Panc1 (cell line): ENCODE measurements around the gene C5AR2. TPM values are rescaled to one million over a fixed set of nuclear protein-coding genes. Genes with fewer than 3 reads are reported as not detected.

Experiments used
- ATAC-seq: fragments of 200-7000 bp; cut with Tn5 transposase; 2 replicates; pipeline ENCODE4 v1.9.1; 2020; ENCODE audit warnings: mild to moderate bottlenecking, moderate library complexity
- BruUV-seq: library from RNA; stranded (reverse); fragments of 400-500 nt; replicated peaks from 2 replicates; lab custom pipeline; 2021; lab: Mats Ljungman, UMichigan
- CTCF ChIA-PET: fragments of 300-600 bp; sonication (Branson Sonifier 250); formaldehyde crosslinking; loops from one replicate; lab custom pipeline; 2022; ENCODE audit warnings: antibody characterized with exemption; lab: Charles Lee
- POLR2A ChIA-PET: fragments of 300-600 bp; sonication (Branson Sonifier 250); formaldehyde crosslinking; loops from one replicate; lab custom pipeline; 2022; ENCODE audit warnings: antibody characterized with exemption; lab: Charles Lee
- DNase-seq: peaks from one replicate; pipeline ENCODE4 v3.0.0-alpha.2; 2010; ENCODE audit warnings: low read depth, low spot score
- H3K27ac ChIP-seq: 2 replicates; pipeline ENCODE4 v1.5.1; 2011; ENCODE audit warnings: mild to moderate bottlenecking, low read length, inconsistent platforms
- H3K27me3 ChIP-seq: fragments of 200-500 bp; sonication (Bioruptor generic); 2 replicates; pipeline ENCODE4 v1.6.0; 2014; ENCODE audit warnings: low read length, inconsistent platforms; ENCODE audit not compliant: control insufficient read depth, insufficient read depth
- H3K36me3 ChIP-seq: fragments of 200-500 bp; sonication (Bioruptor generic); 2 replicates; pipeline ENCODE4 v1.5.1; 2014; ENCODE audit warnings: inconsistent platforms, mild to moderate bottlenecking, low read length, moderate library complexity; ENCODE audit not compliant: control insufficient read depth, insufficient read depth
- H3K4me1 ChIP-seq: 2 replicates; pipeline ENCODE4 v1.5.1; 2011; ENCODE audit warnings: inconsistent platforms, mild to moderate bottlenecking, low read length, moderate library complexity; ENCODE audit not compliant: control insufficient read depth, insufficient read depth
- H3K4me3 ChIP-seq, 2 experiments: 2 replicates each; pipeline ENCODE4 v1.5.1; 2011 to 2012; ENCODE audit warnings: low read depth in 2 of 2, low read length in 2 of 2, mild to moderate bottlenecking in 2 of 2, inconsistent platforms in 1 of 2, moderate library complexity in 1 of 2
- H3K9me3 ChIP-seq: fragments of 200-500 bp; sonication (Bioruptor generic); 2 replicates; pipeline ENCODE4 v1.5.1; 2014; ENCODE audit warnings: low read depth, mild to moderate bottlenecking, inconsistent platforms, low read length, moderate library complexity; ENCODE audit not compliant: control insufficient read depth, insufficient read depth
- POLR2AphosphoS5 ChIP-seq: IDR thresholded peaks from 2 replicates; pipeline ENCODE4 v1.6.1; 2012; ENCODE audit warnings: mild to moderate bottlenecking, low read depth, low read length, moderate library complexity
- SIN3A ChIP-seq: IDR thresholded peaks from 2 replicates; pipeline ENCODE4 v1.6.1; 2012; ENCODE audit warnings: low read depth, mild to moderate bottlenecking, low read length, moderate library complexity, borderline replicate concordance; ENCODE audit not compliant: insufficient read depth
- TCF7L2 ChIP-seq: IDR thresholded peaks from 2 replicates; pipeline ENCODE4 v1.6.1; 2011; ENCODE audit warnings: mild to moderate bottlenecking, low read depth, low read length, inconsistent platforms
- in situ Hi-C: cut with HindIII; loops from 2 replicates; pipeline ENCODE4 v1.10.0; 2016; ENCODE audit warnings: low sequenced_read_pairs, low pct_unique_long_range_greater_than_20kb
- intact Hi-C: fragments of 100-400 bp; cut with micrococcal nuclease; formaldehyde crosslinking; loops from one replicate; pipeline ENCODE4 v1.10.0; 2022; ENCODE audit not compliant: unreplicated experiment
- total RNA-seq: library from RNA; stranded (reverse); gene quantifications from one replicate; pipeline ENCODE4 v1.2.1, GENCODE V29; 2021; ENCODE audit not compliant: unreplicated experiment
- TF ChIP-seq, protein P1 (sequence below): fragments of 450-650 bp; IDR thresholded peaks from 2 replicates; pipeline ENCODE4 v1.5.1; 2017; ENCODE audit warnings: mild to moderate bottlenecking
- TF ChIP-seq, protein P2 (sequence below), 2 experiments: IDR thresholded peaks; 2 replicates each; pipeline ENCODE4 v1.6.1; 2011 to 2012; ENCODE audit warnings: low read depth in 2 of 2, control low read depth in 1 of 2, low read length in 1 of 2, mild to moderate bottlenecking in 1 of 2, moderate library complexity in 1 of 2; ENCODE audit not compliant: insufficient read depth in 1 of 2

Gene C5AR2
- total RNA-seq, 1 experiment from 2014 or later = 0.03 TPM

DNA sequence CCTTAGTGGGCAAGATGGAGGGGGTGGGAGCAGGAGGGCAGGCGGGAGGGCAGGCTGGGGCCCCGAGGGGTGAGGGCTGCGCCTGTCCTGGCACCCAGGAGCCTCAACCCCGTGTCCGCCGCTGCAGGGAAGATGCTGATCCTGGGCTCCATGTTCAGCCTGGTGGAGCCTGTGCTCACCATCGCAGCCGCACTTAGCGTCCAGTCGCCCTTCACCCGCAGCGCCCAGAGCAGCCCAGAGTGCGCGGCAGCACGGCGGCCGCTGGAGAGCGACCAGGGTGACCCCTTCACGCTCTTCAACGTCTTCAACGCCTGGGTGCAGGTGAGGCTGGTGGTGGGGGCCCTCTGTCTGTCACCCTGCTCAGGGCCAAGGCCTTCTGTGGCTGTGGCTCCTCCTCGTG is 40.6 kb downstream of the C5AR2 start:
- ChIA-PET CTCF (no interaction called here), POLR2A (no interaction called here)
- no peak overlapping the region for H3K27ac ChIP-seq
- H3K9me3 ChIP-seq = no peaks in the 10 kb centered on the region
- H3K4me3 ChIP-seq = no peak overlapping the region
- TF ChIP-seq POLR2AphosphoS5 (no peak), TCF7L2 (no peak), SIN3A (no peak)
- TF ChIP-seq, protein P1, sequence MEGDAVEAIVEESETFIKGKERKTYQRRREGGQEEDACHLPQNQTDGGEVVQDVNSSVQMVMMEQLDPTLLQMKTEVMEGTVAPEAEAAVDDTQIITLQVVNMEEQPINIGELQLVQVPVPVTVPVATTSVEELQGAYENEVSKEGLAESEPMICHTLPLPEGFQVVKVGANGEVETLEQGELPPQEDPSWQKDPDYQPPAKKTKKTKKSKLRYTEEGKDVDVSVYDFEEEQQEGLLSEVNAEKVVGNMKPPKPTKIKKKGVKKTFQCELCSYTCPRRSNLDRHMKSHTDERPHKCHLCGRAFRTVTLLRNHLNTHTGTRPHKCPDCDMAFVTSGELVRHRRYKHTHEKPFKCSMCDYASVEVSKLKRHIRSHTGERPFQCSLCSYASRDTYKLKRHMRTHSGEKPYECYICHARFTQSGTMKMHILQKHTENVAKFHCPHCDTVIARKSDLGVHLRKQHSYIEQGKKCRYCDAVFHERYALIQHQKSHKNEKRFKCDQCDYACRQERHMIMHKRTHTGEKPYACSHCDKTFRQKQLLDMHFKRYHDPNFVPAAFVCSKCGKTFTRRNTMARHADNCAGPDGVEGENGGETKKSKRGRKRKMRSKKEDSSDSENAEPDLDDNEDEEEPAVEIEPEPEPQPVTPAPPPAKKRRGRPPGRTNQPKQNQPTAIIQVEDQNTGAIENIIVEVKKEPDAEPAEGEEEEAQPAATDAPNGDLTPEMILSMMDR = no peak
- TF ChIP-seq, protein P2, sequence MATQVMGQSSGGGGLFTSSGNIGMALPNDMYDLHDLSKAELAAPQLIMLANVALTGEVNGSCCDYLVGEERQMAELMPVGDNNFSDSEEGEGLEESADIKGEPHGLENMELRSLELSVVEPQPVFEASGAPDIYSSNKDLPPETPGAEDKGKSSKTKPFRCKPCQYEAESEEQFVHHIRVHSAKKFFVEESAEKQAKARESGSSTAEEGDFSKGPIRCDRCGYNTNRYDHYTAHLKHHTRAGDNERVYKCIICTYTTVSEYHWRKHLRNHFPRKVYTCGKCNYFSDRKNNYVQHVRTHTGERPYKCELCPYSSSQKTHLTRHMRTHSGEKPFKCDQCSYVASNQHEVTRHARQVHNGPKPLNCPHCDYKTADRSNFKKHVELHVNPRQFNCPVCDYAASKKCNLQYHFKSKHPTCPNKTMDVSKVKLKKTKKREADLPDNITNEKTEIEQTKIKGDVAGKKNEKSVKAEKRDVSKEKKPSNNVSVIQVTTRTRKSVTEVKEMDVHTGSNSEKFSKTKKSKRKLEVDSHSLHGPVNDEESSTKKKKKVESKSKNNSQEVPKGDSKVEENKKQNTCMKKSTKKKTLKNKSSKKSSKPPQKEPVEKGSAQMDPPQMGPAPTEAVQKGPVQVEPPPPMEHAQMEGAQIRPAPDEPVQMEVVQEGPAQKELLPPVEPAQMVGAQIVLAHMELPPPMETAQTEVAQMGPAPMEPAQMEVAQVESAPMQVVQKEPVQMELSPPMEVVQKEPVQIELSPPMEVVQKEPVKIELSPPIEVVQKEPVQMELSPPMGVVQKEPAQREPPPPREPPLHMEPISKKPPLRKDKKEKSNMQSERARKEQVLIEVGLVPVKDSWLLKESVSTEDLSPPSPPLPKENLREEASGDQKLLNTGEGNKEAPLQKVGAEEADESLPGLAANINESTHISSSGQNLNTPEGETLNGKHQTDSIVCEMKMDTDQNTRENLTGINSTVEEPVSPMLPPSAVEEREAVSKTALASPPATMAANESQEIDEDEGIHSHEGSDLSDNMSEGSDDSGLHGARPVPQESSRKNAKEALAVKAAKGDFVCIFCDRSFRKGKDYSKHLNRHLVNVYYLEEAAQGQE (IDR thresholded peaks at IDR 0.05; ENCODE audit: insufficient read depth in 1 of 2, low read depth in 2 of 2, low read length in 1 of 2) = no peak
- no peaks in the 10 kb centered on the region for H3K36me3 ChIP-seq
- DNase-seq (no peak), ATAC-seq (no peak)
- no peaks in the 10 kb centered on the region for H3K4me1 ChIP-seq
- in situ Hi-C loops = no loop called here
- no peaks in the 10 kb centered on the region for H3K27me3 ChIP-seq
- intact Hi-C loops = no loop called here
- BruUV-seq = no TSS peak

DNA sequence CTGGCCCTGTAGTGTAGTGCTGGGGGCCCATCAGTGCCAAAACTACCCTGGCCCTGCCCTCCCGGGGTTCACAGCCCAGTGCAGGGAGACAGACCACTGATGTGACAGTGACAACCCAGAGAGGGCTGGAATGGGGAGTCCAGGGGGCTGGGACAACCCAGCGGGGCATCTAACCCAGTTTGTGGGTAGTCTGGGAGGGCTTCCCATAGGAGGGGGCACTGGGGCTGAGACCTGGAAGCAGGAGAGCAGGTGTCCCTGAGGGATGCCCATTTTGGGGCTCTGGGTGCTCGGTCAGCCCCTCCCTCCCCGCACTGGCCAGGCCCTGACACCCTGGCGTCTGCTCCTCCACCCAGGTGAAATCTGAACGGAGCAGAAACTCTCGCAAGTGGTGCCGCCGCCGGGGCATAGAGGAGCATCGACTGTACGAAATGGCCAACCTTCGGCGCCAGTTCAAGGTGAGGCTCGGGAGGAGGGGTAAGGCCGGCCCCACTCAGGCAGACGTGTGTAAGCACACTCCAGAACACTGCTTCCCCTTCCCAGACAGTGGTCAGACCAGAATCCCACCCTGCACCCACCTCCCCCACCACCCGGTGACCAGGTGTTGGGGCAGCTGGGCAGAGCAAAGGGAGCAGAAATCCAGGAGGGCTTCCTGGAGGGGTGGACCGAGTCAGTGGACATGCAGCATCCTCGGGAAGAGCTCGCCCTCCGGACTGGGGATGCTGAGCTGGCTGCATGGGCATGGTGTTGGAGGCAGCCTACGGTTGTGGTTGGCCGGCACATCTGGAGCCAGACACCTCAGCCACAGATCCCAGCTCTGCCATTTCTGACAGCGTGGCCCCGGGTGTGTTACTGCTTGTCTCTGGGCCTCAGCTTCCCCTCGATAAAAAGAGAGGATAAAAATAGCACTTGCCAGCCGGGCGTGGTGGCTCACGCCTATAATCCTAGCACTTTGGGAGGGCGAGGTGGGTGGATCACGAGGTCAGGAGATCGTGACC is 41.6 kb downstream of the C5AR2 start:
- Histone ChIP-seq H3K27me3 (no peaks in the 10 kb centered on the region), H3K4me3 (no peak overlapping the region), H3K4me1 (no peaks in the 10 kb centered on the region), H3K36me3 (no peaks in the 10 kb centered on the region), H3K9me3 (no peaks in the 10 kb centered on the region), H3K27ac (no peak overlapping the region)
- intact Hi-C loops (no loop called here), in situ Hi-C loops (no loop called here)
- no TSS peak for BruUV-seq
- TF ChIP-seq, protein P1 = no peak
- TF ChIP-seq, protein P2 (IDR thresholded peaks at IDR 0.05; ENCODE audit: insufficient read depth in 1 of 2, low read depth in 2 of 2, low read length in 1 of 2) = no peak
- TF ChIP-seq POLR2AphosphoS5 = no peak
- no peak for TF ChIP-seq TCF7L2
- TF ChIP-seq SIN3A = no peak
- ChIA-PET POLR2A (no interaction called here), CTCF (no interaction called here)
- DNase-seq (no peak), ATAC-seq (no peak)
